H1 (cell line): ENCODE data around the gene LRRC25. TPM values are rescaled to one million over a fixed set of nuclear protein-coding genes. Genes with fewer than 3 reads are reported as not detected.

Source experiments
- CTCF ChIA-PET: fragments of 300-600 bp; sonication (Branson Sonifier 250); formaldehyde crosslinking; loops from one replicate; lab custom pipeline; 2021; ENCODE audit not compliant: partially characterized antibody; lab: Charles Lee
- POLR2A ChIA-PET: fragments of 300-600 bp; sonication (Branson Sonifier 250); formaldehyde crosslinking; loops from one replicate; lab custom pipeline; 2021; ENCODE audit warnings: inconsistent platforms; ENCODE audit not compliant: partially characterized antibody; lab: Charles Lee
- DNase-seq, 2 experiments: peaks; one replicate each; pipeline versions ENCODE4 v3.0.0 to v3.0.0-alpha.2; 2010 to 2022; ENCODE audit warnings: low spot score in 2 of 2, low read depth in 1 of 2, mixed read lengths in 1 of 2
- FAIRE-seq: peaks from 2 replicates; lab custom pipeline; 2011; peaks lifted over from hg19 to GRCh38; lab: Jason Lieb, UNC
- H2AFZ ChIP-seq: 2 replicates; pipeline ENCODE4 v1.8.1; 2012; ENCODE audit warnings: low read length, inconsistent platforms
- H2AK5ac ChIP-seq: 2 replicates; pipeline ENCODE4 v1.6.1; 2013; ENCODE audit warnings: low read depth, low read length
- H2BK120ac ChIP-seq: replicated peaks from 2 replicates; pipeline ENCODE3; 2013; ENCODE audit warnings: low read depth, low read length, inconsistent platforms
- H2BK12ac ChIP-seq: 2 replicates; pipeline ENCODE4 v1.6.1; 2013; ENCODE audit warnings: low read depth, low read length
- H2BK15ac ChIP-seq: 2 replicates; pipeline ENCODE4 v1.6.1; 2013; ENCODE audit warnings: low read length
- H2BK20ac ChIP-seq: 2 replicates; pipeline ENCODE4 v1.6.1; 2013; ENCODE audit warnings: low read length
- H2BK5ac ChIP-seq: 2 replicates; pipeline ENCODE4 v1.6.1; 2013; ENCODE audit warnings: low read depth, low read length
- H3K14ac ChIP-seq: 2 replicates; pipeline ENCODE4 v1.6.1; 2013; ENCODE audit warnings: inconsistent platforms; ENCODE audit not compliant: insufficient read length
- H3K18ac ChIP-seq: 2 replicates; pipeline ENCODE4 v1.6.1; 2013; ENCODE audit warnings: low read length; ENCODE audit errors: extremely low read depth
- H3K23ac ChIP-seq: 2 replicates; pipeline ENCODE4 v1.6.1; 2013; ENCODE audit warnings: inconsistent platforms; ENCODE audit not compliant: insufficient read length
- H3K23me2 ChIP-seq: 2 replicates; pipeline ENCODE4 v1.6.1; 2013; ENCODE audit warnings: low read depth, low read length
- H3K27ac ChIP-seq: 2 replicates; pipeline ENCODE4 v1.6.1; 2011; ENCODE audit warnings: low read depth, low read length, inconsistent platforms
- H3K27me3 ChIP-seq, 4 experiments: replicated peaks in 1 of 4; 1 replicate in 1 of 4; 2 replicates in 3 of 4; pipeline versions ENCODE4 v1.6.1 to v1.8.1; 2011 to 2013; ENCODE audit warnings: low read length in 3 of 4, mild to moderate bottlenecking in 3 of 4, inconsistent platforms in 2 of 4, mixed read lengths in 2 of 4, moderate library complexity in 1 of 4; ENCODE audit not compliant: control insufficient read depth in 3 of 4, insufficient read depth in 3 of 4; ENCODE audit errors: extremely low read depth in 1 of 4
- H3K36me3 ChIP-seq, 4 experiments: 2 replicates each; pipeline versions ENCODE4 v1.6.1 to v1.8.1; 2011 to 2013; ENCODE audit warnings: mild to moderate bottlenecking in 4 of 4, low read length in 3 of 4, moderate library complexity in 2 of 4, control low read depth in 1 of 4, inconsistent platforms in 1 of 4; ENCODE audit not compliant: insufficient read depth in 4 of 4, control insufficient read depth in 2 of 4
- H3K4ac ChIP-seq: replicated peaks from 2 replicates; pipeline ENCODE3; 2013; ENCODE audit warnings: low read length, low read depth, mixed read lengths, inconsistent platforms; ENCODE audit not compliant: insufficient read length
- H3K4me1 ChIP-seq, 4 experiments: replicated peaks in 1 of 4; 1 replicate in 1 of 4; 2 replicates in 3 of 4; pipeline versions ENCODE4 v1.6.1 to v1.8.1; 2011 to 2013; ENCODE audit warnings: low read length in 3 of 4, inconsistent platforms in 2 of 4, mixed read lengths in 1 of 4; ENCODE audit not compliant: insufficient read depth in 4 of 4, control insufficient read depth in 3 of 4
- H3K4me2 ChIP-seq, 2 experiments: 2 replicates each; pipeline versions ENCODE4 v1.6.1 to v1.8.1; 2011 to 2013; ENCODE audit warnings: low read depth in 2 of 2, low read length in 2 of 2, control low read depth in 1 of 2, inconsistent platforms in 1 of 2, mild to moderate bottlenecking in 1 of 2; ENCODE audit not compliant: insufficient read depth in 1 of 2
- H3K4me3 ChIP-seq, 4 experiments: fragments of 200-600, 300-600 bp in 1 of 4; sonication (generic), shearing (Covaris generic), sonication (Bioruptor Twin) in 1 of 4; 2 replicates each; pipeline versions ENCODE4 v1.5.1 to v1.8.1; 2011 to 2016; ENCODE audit warnings: low read length in 4 of 4, low read depth in 3 of 4, control low read depth in 2 of 4, inconsistent platforms in 2 of 4, mild to moderate bottlenecking in 2 of 4, mixed read lengths in 1 of 4, moderate library complexity in 1 of 4; ENCODE audit not compliant: insufficient read depth in 2 of 4; ENCODE audit errors: extremely low read depth in 1 of 4
- H3K56ac ChIP-seq: replicated peaks from 2 replicates; pipeline ENCODE3; 2013; ENCODE audit warnings: low read depth, mild to moderate bottlenecking, mixed read lengths, low read length, inconsistent platforms; ENCODE audit not compliant: insufficient read length
- H3K79me1 ChIP-seq: 2 replicates; pipeline ENCODE4 v1.6.1; 2013; ENCODE audit warnings: low read depth, low read length, control low read depth
- H3K79me2 ChIP-seq, 2 experiments: 2 replicates each; pipeline versions ENCODE4 v1.6.1 to v1.8.1; 2012 to 2013; ENCODE audit warnings: low read length in 2 of 2, mild to moderate bottlenecking in 2 of 2, inconsistent platforms in 1 of 2; ENCODE audit not compliant: insufficient read depth in 2 of 2, control insufficient read depth in 1 of 2
- H3K9ac ChIP-seq, 4 experiments: replicated peaks in 1 of 4; 1 replicate in 1 of 4; 2 replicates in 3 of 4; pipeline versions ENCODE4 v1.6.1 to v1.8.1; 2011 to 2013; ENCODE audit warnings: low read depth in 3 of 4, low read length in 3 of 4, control low read depth in 2 of 4, mild to moderate bottlenecking in 2 of 4, moderate library complexity in 2 of 4, inconsistent platforms in 1 of 4; ENCODE audit errors: extremely low read depth in 1 of 4
- H3K9me3 ChIP-seq, 2 experiments: 2 replicates each; pipeline versions ENCODE4 v1.6.1 to v1.8.1; 2012 to 2013; ENCODE audit warnings: mild to moderate bottlenecking in 2 of 2, moderate library complexity in 2 of 2, control low read depth in 1 of 2, inconsistent platforms in 1 of 2, low read depth in 1 of 2, low read length in 1 of 2, mixed read lengths in 1 of 2; ENCODE audit not compliant: insufficient read depth in 2 of 2
- H4K20me1 ChIP-seq, 2 experiments: replicated peaks in 1 of 2; 2 replicates each; pipeline versions ENCODE3 to v1.8.1; 2011 to 2013; ENCODE audit warnings: inconsistent platforms in 2 of 2, low read length in 2 of 2, mild to moderate bottlenecking in 1 of 2; ENCODE audit not compliant: insufficient read depth in 2 of 2, control insufficient read depth in 1 of 2
- H4K5ac ChIP-seq: 2 replicates; pipeline ENCODE4 v1.6.1; 2013; ENCODE audit warnings: low read length, low read depth, mixed read lengths, inconsistent platforms; ENCODE audit not compliant: insufficient read length
- H4K8ac ChIP-seq: 2 replicates; pipeline ENCODE4 v1.8.0; 2013; ENCODE audit warnings: mild to moderate bottlenecking, moderate library complexity, low read length, inconsistent platforms; ENCODE audit not compliant: insufficient read depth; ENCODE audit errors: extremely low read depth
- H4K91ac ChIP-seq: replicated peaks from 2 replicates; pipeline ENCODE3; 2013; ENCODE audit warnings: low read length, mixed read lengths, inconsistent platforms; ENCODE audit not compliant: insufficient read length
- ASH2L ChIP-seq: fragments of 200-600, 300-600 bp; sonication (generic); IDR thresholded peaks from one replicate; pipeline ENCODE4 v1.7.1; 2017; ENCODE audit warnings: low read length
- CBX5 ChIP-seq: fragments of 300-800, 300-1000 bp; sonication (generic); IDR thresholded peaks from 2 replicates; pipeline ENCODE4 v1.7.1; 2016; ENCODE audit warnings: antibody characterized with exemption, low read length, low read depth
- CREB1 ChIP-seq: IDR thresholded peaks from 2 replicates; pipeline ENCODE4 v1.6.1; 2012; ENCODE audit warnings: inconsistent platforms
- CTBP2 ChIP-seq: IDR thresholded peaks from 2 replicates; pipeline ENCODE4 v1.7.0; 2011; ENCODE audit warnings: borderline replicate concordance, mild to moderate bottlenecking, moderate library complexity, mixed read lengths, low read length; ENCODE audit not compliant: insufficient read depth, insufficient read length
- EZH2 ChIP-seq: fragments of 200-600 bp; sonication (generic); IDR thresholded peaks from 2 replicates; pipeline ENCODE4 v1.7.1; 2012; ENCODE audit warnings: low read depth, mild to moderate bottlenecking, moderate library complexity, low read length, inconsistent platforms; ENCODE audit not compliant: severe bottlenecking
- HDAC2 ChIP-seq, 2 experiments: fragments of 300-600 bp in 1 of 2; sonication (generic) in 1 of 2; IDR thresholded peaks; 2 replicates each; pipeline ENCODE4 v1.6.1; 2011 to 2012; ENCODE audit warnings: low read depth in 2 of 2, low read length in 2 of 2, mild to moderate bottlenecking in 2 of 2, moderate library complexity in 2 of 2, borderline replicate concordance in 1 of 2, inconsistent platforms in 1 of 2
- HDAC6 ChIP-seq: IDR thresholded peaks from one replicate; pipeline ENCODE4 v1.7.1; 2012; ENCODE audit warnings: low read depth, mild to moderate bottlenecking, inconsistent platforms, low read length, moderate library complexity
- NRF1 ChIP-seq: IDR thresholded peaks from 2 replicates; pipeline ENCODE4 v1.6.1; 2011; ENCODE audit warnings: mild to moderate bottlenecking, low read depth, low read length, improper control_type of control experiment
- PHF8 ChIP-seq: fragments of 200-600 bp; sonication (generic); conservative IDR thresholded peaks from 2 replicates; pipeline ENCODE4 v1.7.1; 2012; ENCODE audit warnings: low read depth, mild to moderate bottlenecking, inconsistent platforms, low read length, moderate library complexity
- SIX5 ChIP-seq: IDR thresholded peaks from 2 replicates; pipeline ENCODE4 v1.6.1; 2011; ENCODE audit warnings: mild to moderate bottlenecking, low read depth, low read length
- ZNF274 ChIP-seq: IDR thresholded peaks from 2 replicates; pipeline ENCODE4 v1.7.0; 2012; ENCODE audit warnings: low read length, borderline replicate concordance; ENCODE audit errors: extremely low read depth
- WGBS, 2 experiments: shearing (Covaris generic) in 1 of 2; methylation state at CpG; one replicate each; pipeline versions ENCODE4 v1.1.6 to v1.1.7; 2013 to 2015; ENCODE audit warnings: low lambda C conversion rate in 2 of 2, mixed read lengths in 2 of 2, inconsistent platforms in 1 of 2, low coverage in 1 of 2, missing lambda C conversion rate in 1 of 2; ENCODE audit not compliant: insufficient replicate concordance in 2 of 2, insufficient coverage in 1 of 2, insufficient read length in 1 of 2; ENCODE audit errors: extremely low coverage in 1 of 2, missing lambda C conversion rate in 1 of 2; 5-methylcytosine and 5-hydroxymethylcytosine counted together
- polyA plus RNA-seq, 7 experiments: library from polyadenylated mRNA; depleted of rRNA in 3 of 7; stranded (reverse) in 5 of 7; unstranded in 2 of 7; fragments of >200 nt in 5 of 7; fragments of 200-250 nt in 2 of 7; gene quantifications; 1 replicate in 5 of 7; 2 replicates in 1 of 7; 4 replicates in 1 of 7; pipeline versions ENCODE4 v1.2.1 to v1.2.3, GENCODE V29; 2011 to 2013; ENCODE audit warnings: missing spikeins in 2 of 7, mixed read lengths in 2 of 7
- total RNA-seq: library from RNA; stranded (reverse); fragmentation: NEBNext Ultra II Directional; extraction: Animal tissue kit (Norgen Biotek cat#: 25700); gene quantifications from 2 replicates; pipeline ENCODE4 v1.2.1, GENCODE V29; 2021
- TF ChIP-seq, protein P1 (sequence below): IDR thresholded peaks from 2 replicates; pipeline ENCODE4 v1.6.1; 2011; ENCODE audit warnings: low read depth, mild to moderate bottlenecking, low read length; ENCODE audit not compliant: insufficient read depth

The LRRC25 gene
- total and polyA plus RNA-seq, 2 of the 8 experiments (the other 6 are each of a cell fraction or from before 2014, with no cell fraction given) = 0.20 to 0.41 TPM

GRCh38 chr19:18420930-18421329 is 23.5 kb upstream of the LRRC25 start:
- H3K4me3 ChIP-seq = no peak overlapping the region
- no peak overlapping the region for H3K27ac ChIP-seq
- no peaks in the 10 kb centered on the region for H3K36me3 ChIP-seq
- H3K23me2 ChIP-seq = peaks cover 19% of the 10 kb centered on the region; the same call in 1 of the 2 replicates
- H2BK15ac ChIP-seq = no peak overlapping the region
- H2BK5ac ChIP-seq = no peak overlapping the region
- no peak overlapping the region; a peak in 1 of 4 replicates for H3K4me2 ChIP-seq
- DNase-seq (no peak), FAIRE-seq (no peak)
- no peak overlapping the region for H3K9ac ChIP-seq
- peak overlapping the region; percentile 53 for H3K4ac ChIP-seq
- H2BK20ac ChIP-seq = no peak overlapping the region
- WGBS, 2 experiments = 80% methylated on average over 1 of the region's 2 CpGs; no CpG with 5 or more reads in 1 of the 2 experiments
- H3K9me3 ChIP-seq = no peaks in the 10 kb centered on the region
- 0 out of 2 replicates have a peak overlapping the region, but pooled peaks have one; percentile 13 for H2AK5ac ChIP-seq
- H4K8ac ChIP-seq = peak overlapping the region; percentile 51; the same call in 1 of the 2 replicates
- H3K27me3 ChIP-seq = peaks cover 5 to 26% (median 21%) of the 10 kb centered on the region in 4 experiments
- H4K5ac ChIP-seq = no peak overlapping the region
- H3K18ac ChIP-seq = no peak overlapping the region
- H3K79me2 ChIP-seq = peaks cover 0 to 4% of the 10 kb centered on the region in 2 experiments; a peak in 1 of 4 replicates
- H3K79me1 ChIP-seq = peaks cover 3% of the 10 kb centered on the region; the same call in 1 of the 2 replicates
- H2AFZ ChIP-seq = no peak overlapping the region
- H3K56ac ChIP-seq = no peak overlapping the region
- 0 out of 2 replicates have a peak overlapping the region, but pooled peaks have one; percentile 50 for H2BK12ac ChIP-seq
- no peak overlapping the region for H3K14ac ChIP-seq
- no peak overlapping the region for H2BK120ac ChIP-seq
- ChIA-PET CTCF (interaction anchor here (0.8 to 4.1 kb wide), 7 partner anchors 10 to 200 kb away, joined by 3 to 30 read pairs (median 6); no protein-coding TSS in a partner anchor), POLR2A (interaction anchor here (1.1 to 6.8 kb wide), 4 partner anchors 12 to 498 kb away, joined by 3 to 72 read pairs (median 42); partner anchors contain the start of genes COPE, DDX49 and JUND)
- peaks cover 4 to 14% of the 10 kb centered on the region in 2 experiments for H4K20me1 ChIP-seq
- H4K91ac ChIP-seq = no peak overlapping the region
- no peak overlapping the region for H3K23ac ChIP-seq
- H3K4me1 ChIP-seq = peaks cover 0 to 36% (median 28%) of the 10 kb centered on the region in 4 experiments; a peak in 6 of 7 replicates
- TF ChIP-seq, protein P1, sequence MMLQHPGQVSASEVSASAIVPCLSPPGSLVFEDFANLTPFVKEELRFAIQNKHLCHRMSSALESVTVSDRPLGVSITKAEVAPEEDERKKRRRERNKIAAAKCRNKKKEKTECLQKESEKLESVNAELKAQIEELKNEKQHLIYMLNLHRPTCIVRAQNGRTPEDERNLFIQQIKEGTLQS = no peak
- TF ChIP-seq NRF1 (no peak), SIX5 (no peak), ZNF274 (no peak), HDAC2 (IDR thresholded peaks at IDR 0.05; ENCODE audit: borderline replicate concordance in 1 of 2, low read depth in 2 of 2, low read length in 2 of 2) (no peak), ASH2L (no peak), EZH2 (no peak), PHF8 (no peak), HDAC6 (no peak), CREB1 (no peak), CTBP2 (no peak), CBX5 (no peak)
